ENCODE data around the gene MCCC2. TPM values are rescaled to one million over a fixed set of nuclear protein-coding genes. Genes with fewer than 3 reads are reported as not detected.
"Not testable (repeated sequence)": the region's sequence is repeated elsewhere in the genome, so short reads cannot be mapped to it uniquely, and the experiment has no call there.

The MCCC2 gene
- total RNA-seq, 1 experiment from 2014 or later: 53.0 TPM

GRCh38 chr5:71609916-71610315 is 22.8 kb downstream of the MCCC2 start:
- H3K27me3 ChIP-seq (ENCODE audit: low read length); H3K4me3 ChIP-seq (ENCODE audit: low read length); H3K4me2 ChIP-seq (ENCODE audit: low read depth, low read length, poor library complexity, severe bottlenecking); H3K9me3 ChIP-seq (ENCODE audit: low read length); H3K27ac ChIP-seq (ENCODE audit: low read length); H3K9ac ChIP-seq (ENCODE audit: low read length); H3K9me2 ChIP-seq (replicated peaks; ENCODE audit: insufficient read depth, low read length); DNase-seq; H3K4me1 ChIP-seq (ENCODE audit: low read length); H2AFZ ChIP-seq (ENCODE audit: low read length); H4K20me1 ChIP-seq (ENCODE audit: insufficient read depth, low read depth, low read length): not testable (repeated sequence)
- Histone ChIP-seq H3K79me2 (ENCODE audit: low read length) (peaks cover 19% of the 10 kb centered on the region), H3K36me3 (ENCODE audit: insufficient read depth, low read length) (peaks cover 11% of the 10 kb centered on the region; the same call in 1 of the 2 replicates)

- Histone ChIP-seq H3K9ac (ENCODE audit: low read length) (no peak overlapping the region), H3K27me3 (ENCODE audit: low read length) (no peaks in the 10 kb centered on the region), H3K27ac (ENCODE audit: low read length) (no peak overlapping the region), H3K4me3 (ENCODE audit: low read length) (no peak overlapping the region), H3K9me2 (replicated peaks; ENCODE audit: insufficient read depth, low read length) (no peaks in the 10 kb centered on the region), H3K9me3 (ENCODE audit: low read length) (no peaks in the 10 kb centered on the region), H3K4me2 (ENCODE audit: low read depth, low read length, poor library complexity, severe bottlenecking) (no peak overlapping the region), H3K4me1 (ENCODE audit: low read length) (no peaks in the 10 kb centered on the region), H3K79me2 (ENCODE audit: low read length) (peaks cover 67% of the 10 kb centered on the region), H2AFZ (ENCODE audit: low read length) (no peak overlapping the region), H4K20me1 (ENCODE audit: insufficient read depth, low read depth, low read length) (0 out of 2 replicates have a peak, but pooled peaks cover 3% of the 10 kb centered on the region), H3K36me3 (ENCODE audit: insufficient read depth, low read length) (peaks cover 29% of the 10 kb centered on the region; the same call in 1 of the 2 replicates)
- DNase-seq: no peak
Observed at GRCh38 chr5:71615809-71616208, 28.7 kb downstream of the MCCC2 start.

GRCh38 chr5:71620630-71621029 is 33.5 kb downstream of the MCCC2 start:
- Histone ChIP-seq H3K27me3 (ENCODE audit: low read length) (no peaks in the 10 kb centered on the region), H2AFZ (ENCODE audit: low read length) (no peak overlapping the region), H3K4me2 (ENCODE audit: low read depth, low read length, poor library complexity, severe bottlenecking) (no peak overlapping the region), H3K36me3 (ENCODE audit: insufficient read depth, low read length) (peaks cover 18% of the 10 kb centered on the region; the same call in 1 of the 2 replicates), H4K20me1 (ENCODE audit: insufficient read depth, low read depth, low read length) (no peaks in the 10 kb centered on the region), H3K9me3 (ENCODE audit: low read length) (no peaks in the 10 kb centered on the region), H3K79me2 (ENCODE audit: low read length) (peaks cover 83% of the 10 kb centered on the region), H3K4me3 (ENCODE audit: low read length) (no peak overlapping the region), H3K27ac (ENCODE audit: low read length) (no peak overlapping the region), H3K4me1 (ENCODE audit: low read length) (no peaks in the 10 kb centered on the region), H3K9me2 (replicated peaks; ENCODE audit: insufficient read depth, low read length) (no peaks in the 10 kb centered on the region), H3K9ac (ENCODE audit: low read length) (no peak overlapping the region)
- DNase-seq: no peak

- Histone ChIP-seq H2AFZ (ENCODE audit: low read length) (no peak overlapping the region), H4K20me1 (ENCODE audit: insufficient read depth, low read depth, low read length) (no peaks in the 10 kb centered on the region), H3K9ac (ENCODE audit: low read length) (no peak overlapping the region), H3K4me2 (ENCODE audit: low read depth, low read length, poor library complexity, severe bottlenecking) (no peak overlapping the region), H3K9me3 (ENCODE audit: low read length) (no peaks in the 10 kb centered on the region), H3K27ac (ENCODE audit: low read length) (no peak overlapping the region), H3K79me2 (ENCODE audit: low read length) (peaks cover 82% of the 10 kb centered on the region), H3K36me3 (ENCODE audit: insufficient read depth, low read length) (peaks cover 15% of the 10 kb centered on the region; the same call in 1 of the 2 replicates), H3K4me3 (ENCODE audit: low read length) (no peak overlapping the region), H3K4me1 (ENCODE audit: low read length) (no peaks in the 10 kb centered on the region), H3K27me3 (ENCODE audit: low read length) (no peaks in the 10 kb centered on the region), H3K9me2 (replicated peaks; ENCODE audit: insufficient read depth, low read length) (no peaks in the 10 kb centered on the region)
- DNase-seq: no peak
Observed at GRCh38 chr5:71621268-71621667, 34.1 kb downstream of the MCCC2 start.

GRCh38 chr5:71621741-71622140 is 34.6 kb downstream of the MCCC2 start:
- Histone ChIP-seq H3K27me3 (ENCODE audit: low read length) (no peaks in the 10 kb centered on the region), H2AFZ (ENCODE audit: low read length) (no peak overlapping the region), H3K79me2 (ENCODE audit: low read length) (peaks cover 82% of the 10 kb centered on the region), H3K36me3 (ENCODE audit: insufficient read depth, low read length) (peaks cover 20% of the 10 kb centered on the region), H3K9ac (ENCODE audit: low read length) (no peak overlapping the region), H3K4me1 (ENCODE audit: low read length) (no peaks in the 10 kb centered on the region), H3K4me2 (ENCODE audit: low read depth, low read length, poor library complexity, severe bottlenecking) (no peak overlapping the region), H3K4me3 (ENCODE audit: low read length) (no peak overlapping the region), H3K27ac (ENCODE audit: low read length) (no peak overlapping the region), H3K9me2 (replicated peaks; ENCODE audit: insufficient read depth, low read length) (no peaks in the 10 kb centered on the region), H4K20me1 (ENCODE audit: insufficient read depth, low read depth, low read length) (no peaks in the 10 kb centered on the region), H3K9me3 (ENCODE audit: low read length) (no peaks in the 10 kb centered on the region)
- no peak for DNase-seq

- H3K36me3 ChIP-seq (ENCODE audit: insufficient read depth, low read length): peaks cover 20% of the 10 kb centered on the region
- H3K27me3 ChIP-seq (ENCODE audit: low read length): no peaks in the 10 kb centered on the region
- no peak overlapping the region for H3K4me2 ChIP-seq (ENCODE audit: low read depth, low read length, poor library complexity, severe bottlenecking)
- H3K9me3 ChIP-seq (ENCODE audit: low read length): no peaks in the 10 kb centered on the region
- DNase-seq: no peak
- H3K79me2 ChIP-seq (ENCODE audit: low read length): peaks cover 82% of the 10 kb centered on the region
- H2AFZ ChIP-seq (ENCODE audit: low read length): no peak overlapping the region
- no peaks in the 10 kb centered on the region for H3K4me1 ChIP-seq (ENCODE audit: low read length)
- no peaks in the 10 kb centered on the region for H4K20me1 ChIP-seq (ENCODE audit: insufficient read depth, low read depth, low read length)
- no peak overlapping the region for H3K27ac ChIP-seq (ENCODE audit: low read length)
- H3K9me2 ChIP-seq (replicated peaks; ENCODE audit: insufficient read depth, low read length): no peaks in the 10 kb centered on the region
- no peak overlapping the region for H3K4me3 ChIP-seq (ENCODE audit: low read length)
- no peak overlapping the region for H3K9ac ChIP-seq (ENCODE audit: low read length)
Observed at GRCh38 chr5:71623221-71623794, 36.2 kb downstream of the MCCC2 start.

- Histone ChIP-seq H3K4me1 (ENCODE audit: low read length) (peaks cover 4% of the 10 kb centered on the region; the same call in 1 of the 2 replicates), H3K9me2 (replicated peaks; ENCODE audit: insufficient read depth, low read length) (no peaks in the 10 kb centered on the region), H3K79me2 (ENCODE audit: low read length) (peaks cover 69% of the 10 kb centered on the region), H3K27ac (ENCODE audit: low read length) (no peak overlapping the region), H2AFZ (ENCODE audit: low read length) (no peak overlapping the region), H4K20me1 (ENCODE audit: insufficient read depth, low read depth, low read length) (no peaks in the 10 kb centered on the region), H3K4me2 (ENCODE audit: low read depth, low read length, poor library complexity, severe bottlenecking) (no peak overlapping the region), H3K4me3 (ENCODE audit: low read length) (no peak overlapping the region), H3K9me3 (ENCODE audit: low read length) (no peaks in the 10 kb centered on the region), H3K36me3 (ENCODE audit: insufficient read depth, low read length) (peaks cover 24% of the 10 kb centered on the region), H3K9ac (ENCODE audit: low read length) (no peak overlapping the region), H3K27me3 (ENCODE audit: low read length) (no peaks in the 10 kb centered on the region)
- DNase-seq: no peak
Observed at GRCh38 chr5:71629950-71630349, 42.8 kb downstream of the MCCC2 start.

- no peak for DNase-seq
- Histone ChIP-seq H3K9me3 (ENCODE audit: low read length) (no peaks in the 10 kb centered on the region), H3K4me3 (ENCODE audit: low read length) (no peak overlapping the region), H3K36me3 (ENCODE audit: insufficient read depth, low read length) (peaks cover 28% of the 10 kb centered on the region), H4K20me1 (ENCODE audit: insufficient read depth, low read depth, low read length) (no peaks in the 10 kb centered on the region), H3K27ac (ENCODE audit: low read length) (no peak overlapping the region), H3K4me1 (ENCODE audit: low read length) (peaks cover 4% of the 10 kb centered on the region; the same call in 1 of the 2 replicates), H3K4me2 (ENCODE audit: low read depth, low read length, poor library complexity, severe bottlenecking) (no peak overlapping the region), H3K79me2 (ENCODE audit: low read length) (peaks cover 59% of the 10 kb centered on the region), H3K9ac (ENCODE audit: low read length) (no peak overlapping the region), H3K27me3 (ENCODE audit: low read length) (no peaks in the 10 kb centered on the region), H2AFZ (ENCODE audit: low read length) (no peak overlapping the region), H3K9me2 (replicated peaks; ENCODE audit: insufficient read depth, low read length) (no peaks in the 10 kb centered on the region)
Observed at GRCh38 chr5:71631070-71631469, 43.9 kb downstream of the MCCC2 start.
